Trophoblast cell (in vitro differentiated cells and primary cell): ENCODE results near the gene ERLIN1.

Source experiments
- DNase-seq, 2 donors: peaks; one replicate each; pipeline ENCODE4 v3.0.0-alpha.2; 2016
- H2AFZ ChIP-seq: 2 replicates; pipeline ENCODE4 v1.6.1; 2013; ENCODE audit warnings: low read length, moderate library complexity, mild to moderate bottlenecking; ENCODE audit not compliant: insufficient read depth, poor library complexity
- H2AK5ac ChIP-seq: 2 replicates; pipeline ENCODE4 v1.6.1; 2013; ENCODE audit warnings: mild to moderate bottlenecking, low read length
- H2BK120ac ChIP-seq: 2 replicates; pipeline ENCODE4 v1.6.1; 2013; ENCODE audit warnings: low read length, mild to moderate bottlenecking, moderate library complexity; ENCODE audit not compliant: insufficient read depth, poor library complexity
- H2BK12ac ChIP-seq: 2 replicates; pipeline ENCODE4 v1.6.1; 2013; ENCODE audit warnings: mild to moderate bottlenecking, low read length, moderate library complexity
- H2BK5ac ChIP-seq: 2 replicates; pipeline ENCODE4 v1.6.1; 2013; ENCODE audit warnings: low read length, low read depth, moderate library complexity, mild to moderate bottlenecking; ENCODE audit not compliant: poor library complexity
- H3K14ac ChIP-seq: 2 replicates; pipeline ENCODE4 v1.6.1; 2013; ENCODE audit warnings: mild to moderate bottlenecking, low read length
- H3K18ac ChIP-seq: 2 replicates; pipeline ENCODE4 v1.6.1; 2013; ENCODE audit warnings: mild to moderate bottlenecking, low read length
- H3K23ac ChIP-seq: 2 replicates; pipeline ENCODE4 v1.6.1; 2013; ENCODE audit warnings: low read length
- H3K27ac ChIP-seq: 2 replicates; pipeline ENCODE4 v1.5.1; 2013; ENCODE audit warnings: low read depth, mild to moderate bottlenecking, inconsistent platforms, low read length, moderate library complexity
- H3K27me3 ChIP-seq: 2 replicates; pipeline ENCODE4 v1.6.1; 2013; ENCODE audit warnings: inconsistent platforms, mild to moderate bottlenecking, low read length, moderate library complexity; ENCODE audit not compliant: insufficient read depth
- H3K36me3 ChIP-seq, 2 experiments: 1 replicate in 1 of 2; 2 replicates in 1 of 2; pipeline ENCODE4 v1.6.1; 2013; ENCODE audit warnings: low read length in 2 of 2, mild to moderate bottlenecking in 2 of 2, moderate library complexity in 1 of 2; ENCODE audit not compliant: insufficient read depth in 2 of 2, control insufficient read depth in 1 of 2
- H3K4ac ChIP-seq: 2 replicates; pipeline ENCODE4 v1.6.1; 2013; ENCODE audit warnings: low read depth, mild to moderate bottlenecking, low read length, moderate library complexity
- H3K4me1 ChIP-seq, 2 experiments: 1 replicate in 1 of 2; 2 replicates in 1 of 2; pipeline ENCODE4 v1.6.1; 2013; ENCODE audit warnings: low read length in 2 of 2, mild to moderate bottlenecking in 2 of 2, moderate library complexity in 1 of 2; ENCODE audit not compliant: insufficient read depth in 2 of 2, control insufficient read depth in 1 of 2
- H3K4me2 ChIP-seq: 2 replicates; pipeline ENCODE4 v1.6.1; 2013; ENCODE audit warnings: inconsistent platforms, mild to moderate bottlenecking, low read length, moderate library complexity
- H3K4me3 ChIP-seq: 2 replicates; pipeline ENCODE4 v1.5.1; 2013; ENCODE audit warnings: mild to moderate bottlenecking, low read depth, low read length, inconsistent platforms
- H3K79me1 ChIP-seq: one replicate; pipeline ENCODE4 v1.6.1; 2013; ENCODE audit warnings: low read length
- H3K79me2 ChIP-seq: 2 replicates; pipeline ENCODE4 v1.6.1; 2013; ENCODE audit warnings: low read length, mild to moderate bottlenecking; ENCODE audit not compliant: control insufficient read depth, insufficient read depth, poor library complexity
- H3K9ac ChIP-seq: 2 replicates; pipeline ENCODE4 v1.6.1; 2013; ENCODE audit warnings: mild to moderate bottlenecking, low read length
- H3K9me3 ChIP-seq: 2 replicates; pipeline ENCODE4 v1.6.1; 2013; ENCODE audit warnings: low read depth, mild to moderate bottlenecking, control low read depth, inconsistent platforms, low read length; ENCODE audit not compliant: insufficient read depth
- H4K12ac ChIP-seq: 2 replicates; pipeline ENCODE4 v1.6.1; 2013; ENCODE audit warnings: low read depth, mild to moderate bottlenecking, low read length, moderate library complexity
- H4K8ac ChIP-seq: 2 replicates; pipeline ENCODE4 v1.6.1; 2013; ENCODE audit warnings: low read depth, mild to moderate bottlenecking, low read length, moderate library complexity
- H4K91ac ChIP-seq: one replicate; pipeline ENCODE4 v1.6.1; 2013; ENCODE audit warnings: low read depth, mild to moderate bottlenecking, low read length, moderate library complexity
- WGBS: extraction: QIAGEN DNeasy Blood & Tissue Kit; methylation state at CpG from one replicate; pipeline ENCODE4 v1.1.7; 2013; ENCODE audit warnings: missing lambda C conversion rate; ENCODE audit not compliant: insufficient read length, insufficient coverage; ENCODE audit errors: extremely low coverage; 5-methylcytosine and 5-hydroxymethylcytosine counted together

Gene ERLIN1

DNA sequence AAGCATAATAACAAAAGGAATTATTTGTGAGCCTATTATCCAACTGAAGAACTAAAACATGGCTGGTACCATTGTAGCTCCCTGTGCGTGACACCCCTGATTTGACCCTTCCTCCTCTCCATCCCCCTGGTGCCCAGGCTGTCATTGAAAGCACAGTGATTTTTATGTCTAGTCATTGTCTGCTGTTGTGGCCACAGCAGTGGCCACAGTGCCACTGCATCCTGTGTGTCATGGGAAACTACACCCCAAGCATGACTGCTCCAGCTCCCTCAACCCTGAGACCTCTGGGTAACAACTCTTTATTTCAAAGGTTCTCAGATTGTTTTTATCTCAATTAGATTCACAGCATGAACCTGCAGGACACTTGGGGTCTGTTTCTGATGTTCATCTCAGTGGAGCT is 52.0 kb downstream of the ERLIN1 start:
- H3K4ac ChIP-seq, result no peak overlapping the region
- no CpG with 5 or more reads among the region's 1 CpG for WGBS
- H3K4me1 ChIP-seq, result no peaks in the 10 kb centered on the region
- H2BK5ac ChIP-seq, result no peak overlapping the region
- H3K4me3 ChIP-seq, result no peak overlapping the region
- H2BK120ac ChIP-seq, result no peak overlapping the region
- no peaks in the 10 kb centered on the region for H3K79me1 ChIP-seq
- H3K9ac ChIP-seq, result no peak overlapping the region
- no peaks in the 10 kb centered on the region for H3K79me2 ChIP-seq
- H2AK5ac ChIP-seq, result no peak overlapping the region
- H3K23ac ChIP-seq, result no peak overlapping the region
- DNase-seq, result no peak
- no peak overlapping the region for H4K91ac ChIP-seq
- H3K4me2 ChIP-seq, result no peak overlapping the region
- no peaks in the 10 kb centered on the region for H3K36me3 ChIP-seq
- peaks cover 3% of the 10 kb centered on the region for H3K9me3 ChIP-seq
- no peak overlapping the region for H4K8ac ChIP-seq
- H3K18ac ChIP-seq, result no peak overlapping the region
- no peaks in the 10 kb centered on the region for H3K27me3 ChIP-seq
- H2AFZ ChIP-seq, result no peak overlapping the region
- H3K14ac ChIP-seq, result no peak overlapping the region
- no peak overlapping the region for H2BK12ac ChIP-seq
- H3K27ac ChIP-seq, result no peak overlapping the region
- no peak overlapping the region for H4K12ac ChIP-seq

DNA sequence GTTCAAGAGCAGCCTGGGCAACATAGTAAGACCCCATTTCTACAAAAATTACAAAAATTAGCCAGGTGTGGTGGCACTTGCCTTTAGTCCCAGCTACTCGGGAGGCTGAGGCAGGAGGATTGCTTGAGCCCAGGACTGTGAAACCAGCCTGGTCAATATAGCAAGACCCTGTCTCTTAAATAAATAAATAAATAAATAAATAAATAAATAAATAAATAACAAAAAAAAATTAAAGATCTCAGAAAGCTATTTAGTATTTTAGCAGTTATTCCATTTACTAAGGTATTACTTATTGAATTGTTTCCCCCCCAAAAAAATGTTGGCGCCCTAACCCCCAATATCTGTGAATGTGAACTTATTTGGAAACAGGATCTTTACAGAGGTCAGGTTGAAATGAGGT is 53.4 kb downstream of the ERLIN1 start:
- Histone ChIP-seq H3K79me1 (no peaks in the 10 kb centered on the region), H2AK5ac (no peak overlapping the region), H3K18ac (no peak overlapping the region), H3K9ac (no peak overlapping the region), H4K8ac (no peak overlapping the region), H2AFZ (no peak overlapping the region), H3K23ac (no peak overlapping the region), H2BK120ac (no peak overlapping the region), H4K12ac (no peak overlapping the region), H4K91ac (no peak overlapping the region), H3K79me2 (no peaks in the 10 kb centered on the region), H3K4me2 (no peak overlapping the region), H3K9me3 (peaks cover 3% of the 10 kb centered on the region), H3K4ac (no peak overlapping the region), H3K36me3 (no peaks in the 10 kb centered on the region), H2BK12ac (no peak overlapping the region), H3K4me3 (no peak overlapping the region), H3K27me3 (no peaks in the 10 kb centered on the region), H3K14ac (no peak overlapping the region), H3K4me1 (no peaks in the 10 kb centered on the region), H3K27ac (no peak overlapping the region), H2BK5ac (no peak overlapping the region)
- no peak for DNase-seq
- WGBS, result no CpG with 5 or more reads among the region's 2 CpGs

GRCh38 chr10:100131571-100131970 is 54.3 kb downstream of the ERLIN1 start:
- H3K4me1 ChIP-seq, result no peaks in the 10 kb centered on the region
- no peak overlapping the region for H2AFZ ChIP-seq
- no peak overlapping the region for H3K9ac ChIP-seq
- H4K12ac ChIP-seq, result no peak overlapping the region
- no peak overlapping the region for H3K4ac ChIP-seq
- no peak overlapping the region for H2AK5ac ChIP-seq
- H3K27ac ChIP-seq, result no peak overlapping the region
- WGBS, result no CpG with 5 or more reads among the region's 3 CpGs
- no peak for DNase-seq
- no peak overlapping the region for H4K8ac ChIP-seq
- no peak overlapping the region for H3K4me3 ChIP-seq
- no peaks in the 10 kb centered on the region for H3K79me1 ChIP-seq
- H2BK12ac ChIP-seq, result no peak overlapping the region
- no peak overlapping the region for H2BK120ac ChIP-seq
- no peaks in the 10 kb centered on the region for H3K27me3 ChIP-seq
- H4K91ac ChIP-seq, result no peak overlapping the region
- H3K79me2 ChIP-seq, result no peaks in the 10 kb centered on the region
- H3K14ac ChIP-seq, result no peak overlapping the region
- H3K4me2 ChIP-seq, result no peak overlapping the region
- peaks cover 3% of the 10 kb centered on the region for H3K9me3 ChIP-seq
- no peak overlapping the region for H3K23ac ChIP-seq
- H3K18ac ChIP-seq, result no peak overlapping the region
- no peaks in the 10 kb centered on the region for H3K36me3 ChIP-seq
- no peak overlapping the region for H2BK5ac ChIP-seq

DNA sequence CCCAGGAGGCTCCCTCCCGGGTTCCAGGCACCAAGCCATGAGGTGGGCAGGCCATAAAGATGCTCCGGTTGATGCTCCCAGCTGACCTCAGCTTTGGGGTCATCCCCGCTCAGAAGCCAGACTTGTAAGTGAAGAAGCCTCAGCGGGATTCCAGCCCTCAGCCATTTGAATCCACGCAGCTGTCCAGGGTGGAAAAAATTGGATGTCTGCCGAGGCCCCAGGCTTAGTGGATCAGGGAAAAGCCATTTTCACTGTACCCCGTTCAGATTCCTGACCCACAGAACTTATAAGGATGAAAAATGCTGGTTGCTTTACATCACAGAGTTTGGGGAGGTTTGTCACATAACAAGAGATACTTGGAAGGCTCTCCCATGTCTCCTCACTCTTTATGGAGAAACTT is 55.0 kb downstream of the ERLIN1 start:
- H3K79me2 ChIP-seq, result no peaks in the 10 kb centered on the region
- H2AFZ ChIP-seq, result no peak overlapping the region
- no peaks in the 10 kb centered on the region for H3K36me3 ChIP-seq
- H3K18ac ChIP-seq, result no peak overlapping the region
- H3K4me3 ChIP-seq, result no peak overlapping the region
- no peak for DNase-seq
- no peak overlapping the region for H4K91ac ChIP-seq
- H2BK120ac ChIP-seq, result no peak overlapping the region
- no peak overlapping the region for H2BK12ac ChIP-seq
- no peak overlapping the region for H4K8ac ChIP-seq
- H3K27me3 ChIP-seq, result no peaks in the 10 kb centered on the region
- no peaks in the 10 kb centered on the region for H3K4me1 ChIP-seq
- no peak overlapping the region for H3K4ac ChIP-seq
- no peak overlapping the region for H3K4me2 ChIP-seq
- no peak overlapping the region for H2BK5ac ChIP-seq
- no peak overlapping the region for H4K12ac ChIP-seq
- no peak overlapping the region for H2AK5ac ChIP-seq
- H3K9ac ChIP-seq, result no peak overlapping the region
- H3K14ac ChIP-seq, result no peak overlapping the region
- H3K27ac ChIP-seq, result no peak overlapping the region
- H3K23ac ChIP-seq, result no peak overlapping the region
- peaks cover 3% of the 10 kb centered on the region for H3K9me3 ChIP-seq
- WGBS, result no CpG with 5 or more reads among the region's 7 CpGs
- H3K79me1 ChIP-seq, result no peaks in the 10 kb centered on the region
